PC-9 (cell line): ENCODE data around the gene UPK1A.

ENCODE experiments used
- EZH2 ChIP-seq: fragments of 200-600 bp; sonication (generic); IDR thresholded peaks from 2 replicates; pipeline ENCODE4 v1.8.0; 2017; ENCODE audit warnings: antibody characterized with exemption, low read depth
- TF ChIP-seq, protein P1 (sequence below): fragments of 200-600 bp; sonication (generic); conservative IDR thresholded peaks from 2 replicates; pipeline ENCODE4 v1.6.1; 2017; ENCODE audit warnings: mixed run types, antibody characterized with exemption, mild to moderate bottlenecking, moderate library complexity

DNA sequence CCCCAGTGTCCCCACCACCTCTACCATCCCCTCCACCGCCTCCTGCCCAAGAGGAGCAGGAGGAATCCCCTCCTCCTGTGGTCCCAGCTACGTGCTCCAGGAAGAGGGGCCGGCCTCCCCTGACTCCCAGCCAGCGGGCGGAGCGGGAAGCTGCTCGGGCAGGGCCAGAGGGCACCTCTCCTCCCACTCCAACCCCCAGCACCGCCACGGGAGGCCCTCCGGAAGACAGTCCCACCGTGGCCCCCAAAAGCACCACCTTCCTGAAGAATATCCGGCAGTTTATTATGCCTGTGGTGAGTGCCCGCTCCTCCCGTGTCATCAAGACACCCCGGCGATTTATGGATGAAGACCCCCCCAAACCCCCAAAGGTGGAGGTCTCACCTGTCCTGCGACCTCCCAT lies 54.3 kb downstream of the UPK1A start:
- TF ChIP-seq, protein P1, sequence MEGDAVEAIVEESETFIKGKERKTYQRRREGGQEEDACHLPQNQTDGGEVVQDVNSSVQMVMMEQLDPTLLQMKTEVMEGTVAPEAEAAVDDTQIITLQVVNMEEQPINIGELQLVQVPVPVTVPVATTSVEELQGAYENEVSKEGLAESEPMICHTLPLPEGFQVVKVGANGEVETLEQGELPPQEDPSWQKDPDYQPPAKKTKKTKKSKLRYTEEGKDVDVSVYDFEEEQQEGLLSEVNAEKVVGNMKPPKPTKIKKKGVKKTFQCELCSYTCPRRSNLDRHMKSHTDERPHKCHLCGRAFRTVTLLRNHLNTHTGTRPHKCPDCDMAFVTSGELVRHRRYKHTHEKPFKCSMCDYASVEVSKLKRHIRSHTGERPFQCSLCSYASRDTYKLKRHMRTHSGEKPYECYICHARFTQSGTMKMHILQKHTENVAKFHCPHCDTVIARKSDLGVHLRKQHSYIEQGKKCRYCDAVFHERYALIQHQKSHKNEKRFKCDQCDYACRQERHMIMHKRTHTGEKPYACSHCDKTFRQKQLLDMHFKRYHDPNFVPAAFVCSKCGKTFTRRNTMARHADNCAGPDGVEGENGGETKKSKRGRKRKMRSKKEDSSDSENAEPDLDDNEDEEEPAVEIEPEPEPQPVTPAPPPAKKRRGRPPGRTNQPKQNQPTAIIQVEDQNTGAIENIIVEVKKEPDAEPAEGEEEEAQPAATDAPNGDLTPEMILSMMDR, result no peak
- TF ChIP-seq EZH2, result no peak
